ENCODE data around the gene SEMA3C. TPM values are rescaled to one million over a fixed set of nuclear protein-coding genes. Genes with fewer than 3 reads are reported as not detected.

Gene SEMA3C
- total and polyA plus RNA-seq, 12 donors: 2.4 to 20.5 (median 6.2) TPM

DNA sequence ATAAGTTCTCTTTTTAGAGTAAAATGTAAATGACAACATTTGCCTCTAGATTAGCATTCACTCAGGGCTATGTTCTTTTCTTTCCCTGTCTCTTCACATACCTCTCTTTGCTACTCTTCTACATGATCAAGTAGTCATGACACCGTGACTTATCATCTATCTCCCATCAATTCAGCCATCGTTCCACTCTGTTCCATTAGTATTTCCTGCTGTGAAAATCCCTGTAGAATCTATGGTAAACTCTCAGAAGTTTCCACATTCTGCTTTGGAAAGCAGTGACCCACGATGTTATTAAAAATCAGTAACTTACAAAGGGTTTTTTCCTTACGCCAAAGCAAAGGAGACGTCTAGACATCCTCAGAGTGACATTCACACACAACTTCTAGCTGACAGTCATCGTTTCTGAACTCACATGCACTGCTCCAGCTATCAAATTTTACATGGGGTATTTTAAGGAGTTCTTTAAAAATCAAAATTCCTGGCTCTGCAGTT is 135.6 kb downstream of the SEMA3C start:
- Histone ChIP-seq H3K4me1 (replicated peaks in 1 of 2) (peaks cover 0 to 6% of the 10 kb centered on the region in 2 donors), H3K36me3 (replicated peaks in 1 of 2) (no peaks in the 10 kb centered on the region), H3K4me3 (no peak overlapping the region), H3K27ac (no peak overlapping the region), H3K27me3 (no peaks in the 10 kb centered on the region), H3K9me3 (replicated peaks in 1 of 3) (no peaks in the 10 kb centered on the region)
- no peak for DNase-seq
- intact Hi-C loops (cut with DNase I): no loop called here
- TF ChIP-seq, protein P1, sequence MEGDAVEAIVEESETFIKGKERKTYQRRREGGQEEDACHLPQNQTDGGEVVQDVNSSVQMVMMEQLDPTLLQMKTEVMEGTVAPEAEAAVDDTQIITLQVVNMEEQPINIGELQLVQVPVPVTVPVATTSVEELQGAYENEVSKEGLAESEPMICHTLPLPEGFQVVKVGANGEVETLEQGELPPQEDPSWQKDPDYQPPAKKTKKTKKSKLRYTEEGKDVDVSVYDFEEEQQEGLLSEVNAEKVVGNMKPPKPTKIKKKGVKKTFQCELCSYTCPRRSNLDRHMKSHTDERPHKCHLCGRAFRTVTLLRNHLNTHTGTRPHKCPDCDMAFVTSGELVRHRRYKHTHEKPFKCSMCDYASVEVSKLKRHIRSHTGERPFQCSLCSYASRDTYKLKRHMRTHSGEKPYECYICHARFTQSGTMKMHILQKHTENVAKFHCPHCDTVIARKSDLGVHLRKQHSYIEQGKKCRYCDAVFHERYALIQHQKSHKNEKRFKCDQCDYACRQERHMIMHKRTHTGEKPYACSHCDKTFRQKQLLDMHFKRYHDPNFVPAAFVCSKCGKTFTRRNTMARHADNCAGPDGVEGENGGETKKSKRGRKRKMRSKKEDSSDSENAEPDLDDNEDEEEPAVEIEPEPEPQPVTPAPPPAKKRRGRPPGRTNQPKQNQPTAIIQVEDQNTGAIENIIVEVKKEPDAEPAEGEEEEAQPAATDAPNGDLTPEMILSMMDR (IDR thresholded peaks at IDR 0.05): no peak
- TF ChIP-seq POLR2A (IDR thresholded peaks at IDR 0.05): no peak
- WGBS, 4 donors: 74 to 80% (median 76%) methylated on average over 6 of the region's 6 CpGs

DNA sequence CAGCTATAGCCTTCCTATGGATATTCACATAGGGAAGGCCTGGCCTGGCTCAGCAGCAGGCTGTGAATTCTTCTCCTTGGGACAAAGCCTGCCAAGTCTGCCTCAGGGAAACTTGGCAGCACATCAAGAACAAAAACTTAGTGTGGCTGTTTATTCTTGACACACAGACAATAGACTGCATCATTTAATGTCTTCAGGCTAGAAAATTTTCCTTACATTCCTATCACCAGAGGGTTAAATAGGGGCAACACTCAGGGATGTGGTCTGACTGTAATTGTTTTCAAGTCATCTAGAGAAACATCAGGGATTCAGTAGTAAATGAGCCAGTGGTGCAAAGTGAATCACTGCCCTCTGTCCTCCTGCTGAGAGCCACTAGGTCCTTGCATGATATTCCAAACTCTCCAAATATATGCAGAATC is 137.3 kb downstream of the SEMA3C start:
- Histone ChIP-seq H3K27me3 (no peaks in the 10 kb centered on the region), H3K4me3 (no peak overlapping the region), H3K4me1 (replicated peaks in 1 of 2) (peaks cover 0 to 6% of the 10 kb centered on the region in 2 donors), H3K27ac (no peak overlapping the region), H3K9me3 (replicated peaks in 1 of 3) (no peaks in the 10 kb centered on the region), H3K36me3 (replicated peaks in 1 of 2) (no peaks in the 10 kb centered on the region)
- no peak for TF ChIP-seq POLR2A (IDR thresholded peaks at IDR 0.05)
- TF ChIP-seq, protein P1 (IDR thresholded peaks at IDR 0.05): no peak
- peak in 5 of 7 donors; percentile 5 to 27 (median 21) for DNase-seq
- intact Hi-C loops (cut with DNase I): no loop called here

DNA sequence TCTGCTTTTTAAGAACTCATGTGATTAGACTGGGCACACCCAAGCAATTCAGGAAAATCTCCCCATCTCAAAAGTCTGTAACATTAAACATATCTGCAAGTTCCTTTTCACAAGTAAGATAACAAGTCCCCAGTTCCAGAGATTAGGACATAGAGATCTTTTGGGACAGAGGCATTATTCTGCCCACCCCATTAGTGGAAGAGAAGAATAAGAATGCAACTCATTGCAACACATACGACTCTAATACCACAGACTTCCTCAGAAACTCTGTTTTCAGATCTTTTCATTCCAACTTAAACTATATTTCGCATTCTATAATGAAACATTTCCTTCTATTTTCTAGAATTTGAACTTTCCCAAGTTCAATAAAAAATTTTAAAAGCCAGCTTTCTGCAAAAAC is 137.7 kb downstream of the SEMA3C start:
- intact Hi-C loops (cut with DNase I): no loop called here
- Histone ChIP-seq H3K4me1 (replicated peaks in 1 of 2) (peaks cover 0 to 6% of the 10 kb centered on the region in 2 donors), H3K9me3 (replicated peaks in 1 of 3) (no peaks in the 10 kb centered on the region), H3K36me3 (replicated peaks in 1 of 2) (no peaks in the 10 kb centered on the region), H3K4me3 (no peak overlapping the region), H3K27ac (no peak overlapping the region), H3K27me3 (no peaks in the 10 kb centered on the region)
- 51 to 71% (median 58%) methylated on average over 2 of the region's 2 CpGs for WGBS, 4 donors
- DNase-seq: no peak
- TF ChIP-seq, protein P1 (IDR thresholded peaks at IDR 0.05): no peak
- TF ChIP-seq POLR2A (IDR thresholded peaks at IDR 0.05): no peak

DNA sequence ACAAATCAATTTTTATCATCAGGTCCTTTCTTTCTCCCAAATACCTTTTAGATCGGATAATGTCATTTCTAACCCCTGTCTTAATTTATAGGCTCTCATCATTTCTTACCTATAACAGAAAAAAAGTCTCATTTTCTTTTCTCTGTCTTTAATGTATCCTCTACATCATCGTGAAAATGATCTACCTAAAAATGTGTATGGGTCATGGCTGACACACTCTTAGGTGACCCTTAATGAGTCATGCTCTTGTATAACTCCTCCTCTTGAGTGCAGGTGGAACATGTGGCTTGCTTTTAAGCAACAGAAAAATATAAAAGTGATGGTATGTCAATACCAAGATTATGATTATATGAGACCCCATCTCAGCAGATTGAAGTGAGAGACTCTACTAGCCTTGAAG is 139.4 kb downstream of the SEMA3C start:
- no peak overlapping the region for H3K27ac ChIP-seq
- H3K9me3 ChIP-seq (replicated peaks in 1 of 3): no peaks in the 10 kb centered on the region
- no peaks in the 10 kb centered on the region for H3K36me3 ChIP-seq (replicated peaks in 1 of 2)
- 71 to 83% (median 76%) methylated on average over 2 of the region's 2 CpGs for WGBS, 4 donors
- TF ChIP-seq POLR2A (IDR thresholded peaks at IDR 0.05): no peak
- TF ChIP-seq, protein P1 (IDR thresholded peaks at IDR 0.05): no peak
- intact Hi-C loops (cut with DNase I): no loop called here
- no peaks in the 10 kb centered on the region for H3K27me3 ChIP-seq
- no peak for DNase-seq
- peaks cover 0 to 6% of the 10 kb centered on the region in 2 donors for H3K4me1 ChIP-seq (replicated peaks in 1 of 2)
- H3K4me3 ChIP-seq: no peak overlapping the region
